Hematopoietic multipotent progenitor cell treated with erythropoietin and hydrocortisone succinate and interleukin-3 and kit ligand, for 4 days (in vitro differentiated cells): ENCODE data around the gene DFFB.
A peak's percentile ranks its signal among the peaks of the same experiment; 100 is the strongest.
"Not testable (repeated sequence)": the region's sequence is repeated elsewhere in the genome, so short reads cannot be mapped to it uniquely, and the experiment has no call there.

Experiments used
- DNase-seq: peaks from one replicate; pipeline ENCODE4 v3.0.0-alpha.2; 2015

DFFB gene

GRCh38 chr1:3911981-3912808 lies 54.9 kb downstream of the DFFB start:
- DNase-seq, result no peak

- no peak for DNase-seq
Measured at GRCh38 chr1:3912809-3913685, 55.8 kb downstream of the DFFB start.

GRCh38 chr1:3914331-3914851 lies 57.1 kb downstream of the DFFB start:
- no peak for DNase-seq

GRCh38 chr1:3914911-3915310 lies 57.6 kb downstream of the DFFB start:
- DNase-seq, result no peak

- DNase-seq, result no peak
Measured at GRCh38 chr1:3915551-3916121, 58.4 kb downstream of the DFFB start.

GRCh38 chr1:3917761-3918160 lies 60.5 kb downstream of the DFFB start:
- no peak for DNase-seq

- DNase-seq, result not testable (repeated sequence)
Measured at GRCh38 chr1:3918359-3918758, 61.1 kb downstream of the DFFB start.

- DNase-seq, result no peak
Measured at GRCh38 chr1:3918966-3919611, 61.8 kb downstream of the DFFB start.

GRCh38 chr1:3919706-3920105 lies 62.4 kb downstream of the DFFB start:
- no peak for DNase-seq

- peak; percentile 43 for DNase-seq
Measured at GRCh38 chr1:3921765-3922164, 64.5 kb downstream of the DFFB start.

GRCh38 chr1:3922201-3922725 lies 65.0 kb downstream of the DFFB start:
- DNase-seq, result no peak

GRCh38 chr1:3922851-3923250 lies 65.6 kb downstream of the DFFB start:
- DNase-seq, result no peak

- no peak for DNase-seq
Measured at GRCh38 chr1:3923378-3924185, 66.3 kb downstream of the DFFB start.

- no peak for DNase-seq
Measured at GRCh38 chr1:3924186-3924824, 67.0 kb downstream of the DFFB start.

GRCh38 chr1:3924825-3925220 lies 67.5 kb downstream of the DFFB start:
- no peak for DNase-seq

GRCh38 chr1:3925256-3925655 lies 68.0 kb downstream of the DFFB start:
- no peak for DNase-seq

GRCh38 chr1:3925762-3926161 lies 68.5 kb downstream of the DFFB start:
- DNase-seq, result no peak

- no peak for DNase-seq
Measured at GRCh38 chr1:3926956-3927355, 69.7 kb downstream of the DFFB start.

- DNase-seq, result no peak
Measured at GRCh38 chr1:3928586-3928985, 71.3 kb downstream of the DFFB start.

- DNase-seq, result no peak
Measured at GRCh38 chr1:3929126-3929525, 71.8 kb downstream of the DFFB start.

GRCh38 chr1:3930301-3931006 lies 73.2 kb downstream of the DFFB start:
- no peak for DNase-seq
